ENCODE measurements around the gene MYH15. TPM values are rescaled to one million over a fixed set of nuclear protein-coding genes. Genes with fewer than 3 reads are reported as not detected.

MYH15 gene
- total RNA-seq, 1 donor, result 0.36 TPM

GRCh38 chr3:108388136-108389132, 122.0 kb downstream of the MYH15 start:
- H3K4me3 ChIP-seq (ENCODE audit: insufficient read depth, low read length), result no peak overlapping the region
- peak overlapping the region; percentile 27 for H2AFZ ChIP-seq (ENCODE audit: low read length)
- H4K20me1 ChIP-seq (ENCODE audit: insufficient read depth, low read length), result no peaks in the 10 kb centered on the region
- no peak overlapping the region for H3K27ac ChIP-seq (ENCODE audit: low read depth, low read length)
- H3K4me2 ChIP-seq (ENCODE audit: insufficient read depth, low read length), result peak overlapping the region; percentile 57
- H3K27me3 ChIP-seq (ENCODE audit: insufficient read depth, low read length), result peaks cover 36% of the 10 kb centered on the region
- peaks cover 25% of the 10 kb centered on the region for H3K4me1 ChIP-seq (ENCODE audit: insufficient read depth, low read length)
- no peaks in the 10 kb centered on the region for H3K9me3 ChIP-seq (ENCODE audit: low read depth, low read length)
- TF ChIP-seq, protein P1, sequence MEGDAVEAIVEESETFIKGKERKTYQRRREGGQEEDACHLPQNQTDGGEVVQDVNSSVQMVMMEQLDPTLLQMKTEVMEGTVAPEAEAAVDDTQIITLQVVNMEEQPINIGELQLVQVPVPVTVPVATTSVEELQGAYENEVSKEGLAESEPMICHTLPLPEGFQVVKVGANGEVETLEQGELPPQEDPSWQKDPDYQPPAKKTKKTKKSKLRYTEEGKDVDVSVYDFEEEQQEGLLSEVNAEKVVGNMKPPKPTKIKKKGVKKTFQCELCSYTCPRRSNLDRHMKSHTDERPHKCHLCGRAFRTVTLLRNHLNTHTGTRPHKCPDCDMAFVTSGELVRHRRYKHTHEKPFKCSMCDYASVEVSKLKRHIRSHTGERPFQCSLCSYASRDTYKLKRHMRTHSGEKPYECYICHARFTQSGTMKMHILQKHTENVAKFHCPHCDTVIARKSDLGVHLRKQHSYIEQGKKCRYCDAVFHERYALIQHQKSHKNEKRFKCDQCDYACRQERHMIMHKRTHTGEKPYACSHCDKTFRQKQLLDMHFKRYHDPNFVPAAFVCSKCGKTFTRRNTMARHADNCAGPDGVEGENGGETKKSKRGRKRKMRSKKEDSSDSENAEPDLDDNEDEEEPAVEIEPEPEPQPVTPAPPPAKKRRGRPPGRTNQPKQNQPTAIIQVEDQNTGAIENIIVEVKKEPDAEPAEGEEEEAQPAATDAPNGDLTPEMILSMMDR (IDR thresholded peaks at IDR 0.05; ENCODE audit: extremely low read depth, low read depth, low read length), result no peak
- no peak for DNase-seq (ENCODE audit: insufficient read length, low spot score, missing footprints)
- no peaks in the 10 kb centered on the region for H3K36me3 ChIP-seq (ENCODE audit: insufficient read depth, low read length)
- no peaks in the 10 kb centered on the region for H3K79me2 ChIP-seq (ENCODE audit: insufficient read depth, low read length)

DNA sequence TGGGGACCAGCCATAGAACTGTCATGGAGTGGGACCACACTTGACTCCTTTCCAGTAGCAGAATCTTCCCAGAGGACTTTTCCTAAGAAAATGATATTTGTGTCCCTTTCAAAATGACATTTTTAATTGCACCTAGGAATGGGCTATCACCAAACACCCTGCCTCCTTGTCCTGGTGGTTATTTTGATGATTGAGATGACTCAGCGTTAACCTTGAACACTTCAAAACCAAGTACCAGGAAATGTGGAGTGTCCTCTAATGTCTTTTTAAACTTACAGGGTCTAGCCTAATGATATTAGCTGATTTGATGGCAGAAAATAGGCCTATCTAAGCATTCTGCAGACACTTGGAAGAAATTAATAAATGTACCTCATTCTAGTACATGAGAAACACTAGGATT, 123.3 kb downstream of the MYH15 start:
- Histone ChIP-seq H3K27me3 (ENCODE audit: insufficient read depth, low read length) (peaks cover 31% of the 10 kb centered on the region), H3K36me3 (ENCODE audit: insufficient read depth, low read length) (no peaks in the 10 kb centered on the region), H2AFZ (ENCODE audit: low read length) (no peak overlapping the region), H4K20me1 (ENCODE audit: insufficient read depth, low read length) (no peaks in the 10 kb centered on the region), H3K4me1 (ENCODE audit: insufficient read depth, low read length) (peaks cover 18% of the 10 kb centered on the region), H3K79me2 (ENCODE audit: insufficient read depth, low read length) (no peaks in the 10 kb centered on the region), H3K4me3 (ENCODE audit: insufficient read depth, low read length) (no peak overlapping the region), H3K4me2 (ENCODE audit: insufficient read depth, low read length) (no peak overlapping the region), H3K9me3 (ENCODE audit: low read depth, low read length) (no peaks in the 10 kb centered on the region), H3K27ac (ENCODE audit: low read depth, low read length) (no peak overlapping the region)
- TF ChIP-seq, protein P1 (IDR thresholded peaks at IDR 0.05; ENCODE audit: extremely low read depth, low read depth, low read length), result no peak
- no peak for DNase-seq (ENCODE audit: insufficient read length, low spot score, missing footprints)

DNA sequence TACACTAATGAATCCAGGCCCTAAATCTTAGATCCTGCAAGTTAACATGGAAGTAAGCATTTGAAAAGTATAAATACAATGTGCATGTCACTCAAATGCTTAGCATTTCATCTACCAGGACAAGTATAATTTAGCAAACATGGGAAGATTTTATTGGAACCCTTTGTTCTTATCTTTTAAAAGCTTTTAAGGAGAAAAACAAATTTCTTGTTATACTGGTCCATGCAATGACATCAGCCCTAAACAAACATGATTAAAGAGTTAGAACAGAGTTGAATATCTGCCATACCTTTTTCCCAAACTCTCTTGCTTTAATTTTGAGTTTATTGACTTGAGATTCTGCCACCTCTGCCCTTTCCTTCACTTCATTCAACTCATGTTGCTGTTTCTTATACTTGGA, 127.1 kb downstream of the MYH15 start:
- H3K79me2 ChIP-seq (ENCODE audit: insufficient read depth, low read length), result no peaks in the 10 kb centered on the region
- no peak for DNase-seq (ENCODE audit: insufficient read length, low spot score, missing footprints)
- H4K20me1 ChIP-seq (ENCODE audit: insufficient read depth, low read length), result no peaks in the 10 kb centered on the region
- H3K4me1 ChIP-seq (ENCODE audit: insufficient read depth, low read length), result peaks cover 5% of the 10 kb centered on the region
- no peak overlapping the region for H3K4me3 ChIP-seq (ENCODE audit: insufficient read depth, low read length)
- H3K4me2 ChIP-seq (ENCODE audit: insufficient read depth, low read length), result no peak overlapping the region
- no peaks in the 10 kb centered on the region for H3K36me3 ChIP-seq (ENCODE audit: insufficient read depth, low read length)
- no peak overlapping the region for H2AFZ ChIP-seq (ENCODE audit: low read length)
- H3K27me3 ChIP-seq (ENCODE audit: insufficient read depth, low read length), result peaks cover 9% of the 10 kb centered on the region
- H3K27ac ChIP-seq (ENCODE audit: low read depth, low read length), result no peak overlapping the region
- no peaks in the 10 kb centered on the region for H3K9me3 ChIP-seq (ENCODE audit: low read depth, low read length)
- TF ChIP-seq, protein P1 (IDR thresholded peaks at IDR 0.05; ENCODE audit: extremely low read depth, low read depth, low read length), result no peak

DNA sequence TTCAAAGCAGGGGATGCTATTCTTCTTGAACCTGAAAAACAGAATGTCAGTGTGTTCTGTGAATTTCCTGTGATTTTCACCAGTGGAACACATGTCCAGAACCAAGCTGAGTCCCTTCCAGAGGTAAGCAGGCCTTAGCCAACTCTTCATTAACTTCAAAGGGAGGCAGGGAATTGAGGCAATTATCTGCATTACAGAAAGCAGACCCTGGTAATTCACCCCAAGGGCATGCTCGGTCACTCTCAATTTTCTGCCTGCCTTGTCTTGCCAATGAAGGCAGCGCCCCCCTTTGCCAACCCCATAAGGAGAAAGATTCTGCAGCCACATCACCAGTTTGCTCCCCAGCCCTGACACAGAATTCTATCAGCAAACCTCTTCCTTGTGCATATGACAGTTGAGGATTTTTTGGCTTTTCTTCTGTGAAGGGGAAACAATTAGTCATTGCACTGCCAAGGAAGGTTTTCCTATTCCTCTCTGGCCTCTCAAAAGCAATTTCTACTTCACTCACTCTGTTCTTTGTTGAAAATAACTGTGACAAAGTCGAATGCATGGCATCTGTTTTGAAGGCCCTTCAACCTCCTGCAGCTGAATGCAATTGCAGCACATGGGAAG, 128.8 kb downstream of the MYH15 start:
- Histone ChIP-seq H3K27me3 (ENCODE audit: insufficient read depth, low read length) (peaks cover 2% of the 10 kb centered on the region), H3K36me3 (ENCODE audit: insufficient read depth, low read length) (no peaks in the 10 kb centered on the region), H3K4me3 (ENCODE audit: insufficient read depth, low read length) (no peak overlapping the region), H4K20me1 (ENCODE audit: insufficient read depth, low read length) (no peaks in the 10 kb centered on the region), H3K4me2 (ENCODE audit: insufficient read depth, low read length) (no peak overlapping the region), H3K9me3 (ENCODE audit: low read depth, low read length) (no peaks in the 10 kb centered on the region), H3K4me1 (ENCODE audit: insufficient read depth, low read length) (no peaks in the 10 kb centered on the region), H2AFZ (ENCODE audit: low read length) (no peak overlapping the region), H3K79me2 (ENCODE audit: insufficient read depth, low read length) (no peaks in the 10 kb centered on the region), H3K27ac (ENCODE audit: low read depth, low read length) (no peak overlapping the region)
- no peak for DNase-seq (ENCODE audit: insufficient read length, low spot score, missing footprints)
- TF ChIP-seq, protein P1 (IDR thresholded peaks at IDR 0.05; ENCODE audit: extremely low read depth, low read depth, low read length), result no peak

Measured in osteoblast (primary cell).